Esophagus (tissue), 2 donors: ENCODE results near the gene WWOX. TPM values are rescaled to one million over a fixed set of nuclear protein-coding genes. Genes with fewer than 3 reads are reported as not detected.

Experiments
- H3K27ac ChIP-seq, 2 donors: one replicate each; pipeline ENCODE4 v1.5.1; 2013; ENCODE audit warnings: low read depth in 2 of 2, mild to moderate bottlenecking in 2 of 2, inconsistent platforms in 1 of 2, low read length in 1 of 2, moderate library complexity in 1 of 2
- H3K27me3 ChIP-seq, 2 donors: one replicate each; pipeline ENCODE4 v1.6.1; 2013; ENCODE audit warnings: low read length in 2 of 2, control low read depth in 1 of 2, mild to moderate bottlenecking in 1 of 2; ENCODE audit not compliant: insufficient read depth in 2 of 2, control insufficient read depth in 1 of 2
- H3K36me3 ChIP-seq, 2 donors: one replicate each; pipeline ENCODE4 v1.6.1; 2013; ENCODE audit warnings: low read length in 1 of 2; ENCODE audit not compliant: control insufficient read depth in 2 of 2, insufficient read depth in 2 of 2
- H3K4me1 ChIP-seq, 2 donors: one replicate each; pipeline ENCODE4 v1.6.1; 2013; ENCODE audit warnings: low read length in 1 of 2; ENCODE audit not compliant: control insufficient read depth in 2 of 2, insufficient read depth in 2 of 2
- H3K4me3 ChIP-seq, 2 donors: one replicate each; pipeline ENCODE4 v1.5.1; 2013; ENCODE audit warnings: low read length in 2 of 2, mild to moderate bottlenecking in 2 of 2, low read depth in 1 of 2, moderate library complexity in 1 of 2
- H3K9me3 ChIP-seq, 2 donors: one replicate each; pipeline ENCODE4 v1.6.1; 2013; ENCODE audit warnings: mild to moderate bottlenecking in 2 of 2, low read depth in 1 of 2, low read length in 1 of 2, moderate library complexity in 1 of 2; ENCODE audit not compliant: control insufficient read depth in 2 of 2, insufficient read depth in 1 of 2
- WGBS, 2 donors: extraction: QIAGEN DNeasy Blood & Tissue Kit; methylation state at CpG; one replicate each; pipeline ENCODE4 v1.1.7; 2013; 5-methylcytosine and 5-hydroxymethylcytosine counted together
- polyA plus RNA-seq, 2 donors: library from polyadenylated mRNA; stranded (reverse); fragments of 200-250 nt; gene quantifications; one replicate each; pipeline ENCODE4 v1.2.3, GENCODE V29; 2013
- donor health status: healthy with polysubstance abuse.
- donor health status: Bipolar disorder and iron deficiency.

Gene WWOX
- polyA plus RNA-seq, 2 donors: 6.4 to 9.1 TPM

DNA sequence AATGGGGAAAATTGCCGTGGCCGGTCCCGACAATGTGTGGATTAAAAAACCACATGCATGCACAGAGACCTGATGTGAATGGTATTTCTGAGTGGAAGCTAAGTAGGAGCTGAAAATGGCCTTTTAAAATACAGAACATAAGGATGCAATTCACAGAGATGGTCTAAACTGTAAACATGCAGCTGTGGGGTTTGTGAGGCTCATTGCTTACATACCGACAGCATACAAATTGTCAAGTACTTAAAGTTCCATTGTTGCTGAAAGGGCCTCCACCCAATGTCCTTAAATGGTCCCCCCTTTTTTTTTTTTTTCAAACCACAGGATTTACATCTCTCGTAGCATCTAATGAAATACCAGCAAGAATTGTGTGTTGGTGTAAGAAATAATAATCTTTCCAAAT is 977.9 kb downstream of the WWOX start:
- no peaks in the 10 kb centered on the region for H3K36me3 ChIP-seq
- no peaks in the 10 kb centered on the region for H3K9me3 ChIP-seq
- no peak overlapping the region for H3K4me3 ChIP-seq
- 87 to 89% methylated on average over 5 of the region's 5 CpGs for WGBS, 2 donors
- H3K27me3 ChIP-seq: no peaks in the 10 kb centered on the region
- no peaks in the 10 kb centered on the region for H3K4me1 ChIP-seq
- no peak overlapping the region for H3K27ac ChIP-seq

- H3K4me1 ChIP-seq: no peaks in the 10 kb centered on the region
- no peak overlapping the region for H3K27ac ChIP-seq
- WGBS, 2 donors: 93% methylated on average over 10 of the region's 10 CpGs
- no peak overlapping the region for H3K4me3 ChIP-seq
- no peaks in the 10 kb centered on the region for H3K27me3 ChIP-seq
- H3K9me3 ChIP-seq: no peaks in the 10 kb centered on the region
- no peaks in the 10 kb centered on the region for H3K36me3 ChIP-seq
These were observed 980.4 kb downstream of the WWOX start for GRCh38 chr16:79079656-79080420.

DNA sequence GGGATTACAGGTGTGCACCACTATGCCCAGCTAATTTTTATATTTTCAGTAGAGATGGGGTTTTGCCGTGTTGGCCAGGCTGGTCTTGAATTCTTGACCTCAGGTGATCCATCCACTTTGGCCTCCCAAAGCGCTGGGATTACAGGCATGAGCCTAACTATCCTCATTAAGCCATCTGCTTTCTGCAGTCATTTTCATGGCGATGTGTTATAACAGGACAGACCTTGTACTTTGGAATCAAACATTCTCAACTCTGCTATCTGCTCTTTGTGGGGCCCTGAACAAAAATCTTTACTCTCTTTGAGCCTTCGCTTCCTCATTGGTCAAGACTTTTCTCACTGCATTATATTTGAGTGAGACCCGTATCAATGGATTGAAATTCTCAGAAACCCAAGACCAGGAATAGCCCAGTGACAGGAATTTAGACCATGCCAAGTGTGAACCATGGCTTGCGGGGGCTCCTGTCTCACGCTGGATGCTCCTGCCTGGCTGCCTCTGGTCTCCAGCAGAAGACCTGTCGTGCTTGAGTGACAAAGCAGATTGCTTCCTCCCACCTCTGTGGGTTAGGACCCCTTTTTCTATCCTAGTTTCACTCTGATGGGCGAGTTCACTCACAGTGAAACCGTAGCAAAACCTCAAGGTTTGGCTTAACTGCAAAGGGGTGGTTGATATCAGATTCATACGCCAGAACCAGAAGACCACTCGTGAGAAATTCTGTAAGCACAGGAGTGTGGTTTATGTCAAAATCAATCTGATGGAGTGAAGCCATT is 982.0 kb downstream of the WWOX start:
- WGBS, 2 donors: 81 to 88% methylated on average over 12 of the region's 12 CpGs
- Histone ChIP-seq H3K36me3 (no peaks in the 10 kb centered on the region), H3K27me3 (no peaks in the 10 kb centered on the region), H3K4me3 (no peak overlapping the region), H3K4me1 (no peaks in the 10 kb centered on the region), H3K27ac (no peak overlapping the region), H3K9me3 (no peaks in the 10 kb centered on the region)

GRCh38 chr16:79082970-79083369 is 983.5 kb downstream of the WWOX start:
- no peak overlapping the region for H3K4me3 ChIP-seq
- H3K4me1 ChIP-seq: no peaks in the 10 kb centered on the region

GRCh38 chr16:79083508-79084299 is 984.2 kb downstream of the WWOX start:
- no peaks in the 10 kb centered on the region for H3K27me3 ChIP-seq
- no peak overlapping the region for H3K4me3 ChIP-seq
- no peaks in the 10 kb centered on the region for H3K9me3 ChIP-seq
- no peak overlapping the region for H3K27ac ChIP-seq
- no peaks in the 10 kb centered on the region for H3K4me1 ChIP-seq
- WGBS, 2 donors: 86 to 89% methylated on average over 18 of the region's 18 CpGs
- no peaks in the 10 kb centered on the region for H3K36me3 ChIP-seq

More at GRCh38 chr16:79082970-79083369, 983.5 kb downstream of the WWOX start:
- H3K9me3 ChIP-seq: no peaks in the 10 kb centered on the region
- no peaks in the 10 kb centered on the region for H3K27me3 ChIP-seq
- no peaks in the 10 kb centered on the region for H3K36me3 ChIP-seq
- no peak overlapping the region for H3K27ac ChIP-seq
- 86 to 93% methylated on average over 3 of the region's 3 CpGs for WGBS, 2 donors

GRCh38 chr16:79088971-79089370 is 989.5 kb downstream of the WWOX start:
- H3K4me1 ChIP-seq: peaks cover 0 to 3% of the 10 kb centered on the region in 2 donors
- H3K27ac ChIP-seq: no peak overlapping the region
- no peak overlapping the region for H3K4me3 ChIP-seq
- no peaks in the 10 kb centered on the region for H3K36me3 ChIP-seq
- 74 to 76% methylated on average over 6 of the region's 6 CpGs for WGBS, 2 donors
- H3K9me3 ChIP-seq: no peaks in the 10 kb centered on the region
- H3K27me3 ChIP-seq: no peaks in the 10 kb centered on the region

DNA sequence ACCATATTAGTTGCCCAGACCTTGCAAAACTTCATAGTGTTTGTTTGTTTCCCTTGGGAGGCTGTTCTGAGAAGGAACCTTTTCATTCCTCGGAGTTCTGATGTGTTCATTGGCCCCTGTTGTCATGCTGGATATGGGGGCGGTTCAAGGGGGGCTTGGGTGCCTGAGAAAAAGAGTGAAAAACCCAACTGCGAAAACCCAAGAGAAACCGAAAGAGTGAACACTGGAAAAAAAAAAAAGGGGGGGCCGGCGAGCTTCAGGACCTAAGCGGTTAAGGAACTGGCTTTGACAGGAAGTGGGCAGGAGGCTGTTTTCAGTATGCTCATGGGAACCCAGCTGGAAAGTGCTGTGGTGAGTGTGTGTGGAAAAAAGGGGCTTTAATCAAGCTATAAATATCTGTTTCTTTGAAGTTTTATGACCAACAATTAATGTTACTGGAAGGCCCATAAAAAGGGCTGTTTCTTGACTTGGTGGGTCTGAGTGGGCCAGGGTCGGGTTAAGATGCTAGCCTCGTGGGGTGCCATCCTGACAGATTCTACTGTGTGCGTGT is 990.4 kb downstream of the WWOX start:
- H3K4me1 ChIP-seq: peaks cover 0 to 3% of the 10 kb centered on the region in 2 donors
- H3K4me3 ChIP-seq: no peak overlapping the region
- no peaks in the 10 kb centered on the region for H3K9me3 ChIP-seq
- H3K36me3 ChIP-seq: no peaks in the 10 kb centered on the region
- no peaks in the 10 kb centered on the region for H3K27me3 ChIP-seq
- 64 to 65% methylated on average over 10 of the region's 10 CpGs for WGBS, 2 donors
- no peak overlapping the region for H3K27ac ChIP-seq

DNA sequence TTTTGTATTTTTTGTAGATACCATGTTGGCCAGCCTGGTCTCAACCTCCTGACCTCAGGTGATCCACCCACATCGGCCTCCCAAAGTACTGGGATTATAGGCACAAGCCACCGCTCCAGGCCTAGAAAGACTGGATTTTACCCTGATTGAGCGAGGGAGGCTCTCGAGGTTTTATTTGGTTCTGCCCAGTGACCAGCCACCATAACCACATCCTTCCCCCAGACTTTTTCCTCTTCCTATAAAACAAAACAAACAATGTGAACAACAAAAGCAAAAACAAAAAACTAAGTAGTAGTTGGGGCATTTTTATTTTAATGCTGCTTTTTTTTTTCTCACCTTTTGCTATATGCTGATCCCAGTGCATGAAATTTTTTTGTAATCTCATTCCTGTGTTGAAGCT is 991.5 kb downstream of the WWOX start:
- H3K4me3 ChIP-seq: no peak overlapping the region
- no peaks in the 10 kb centered on the region for H3K27me3 ChIP-seq
- H3K4me1 ChIP-seq: peaks cover 0 to 3% of the 10 kb centered on the region in 2 donors
- no peaks in the 10 kb centered on the region for H3K36me3 ChIP-seq
- no peak overlapping the region for H3K27ac ChIP-seq
- 80 to 85% methylated on average over 4 of the region's 4 CpGs for WGBS, 2 donors
- H3K9me3 ChIP-seq: no peaks in the 10 kb centered on the region

- H3K27ac ChIP-seq: no peak overlapping the region
- H3K9me3 ChIP-seq: no peaks in the 10 kb centered on the region
- no peak overlapping the region for H3K4me3 ChIP-seq
- H3K27me3 ChIP-seq: no peaks in the 10 kb centered on the region
- 92 to 95% methylated on average over 5 of the region's 5 CpGs for WGBS, 2 donors
- H3K36me3 ChIP-seq: no peaks in the 10 kb centered on the region
- H3K4me1 ChIP-seq: peaks cover 0 to 3% of the 10 kb centered on the region in 2 donors
These were observed 993.4 kb downstream of the WWOX start for GRCh38 chr16:79092846-79093245.
